ENCODE results near the gene COL4A1. TPM values are rescaled to one million over a fixed set of nuclear protein-coding genes. Genes with fewer than 3 reads are reported as not detected.
"Not testable (repeated sequence)": the region's sequence is repeated elsewhere in the genome, so short reads cannot be mapped to it uniquely, and the experiment has no call there.

Gene COL4A1
- polyA plus RNA-seq, 2 of the 4 experiments (the other 2 are of a cell fraction) = 23.8 to 71.3 TPM

- TF ChIP-seq REST (IDR thresholded peaks at IDR 0.05) = no peak
- no peak for TF ChIP-seq NPAS2 (CRISPR knock-in tag; IDR thresholded peaks at IDR 0.05; ENCODE audit: borderline replicate concordance)
- no peak for TF ChIP-seq FOXS1 (CRISPR knock-in tag; IDR thresholded peaks at IDR 0.05)
These were observed 15.8 kb upstream of the COL4A1 start (continued) for GRCh38 chr13:110322828-110323171.

GRCh38 chr13:110322126-110322827, 15.3 kb upstream of the COL4A1 start:
- H3K27ac ChIP-seq = peak overlapping the region; percentile 82 to 85
- H3K4me1 ChIP-seq = peaks cover 77% of the 10 kb centered on the region
- WGBS (ENCODE audit: missing lambda C conversion rate) = 89% methylated on average over 14 of the region's 16 CpGs
- DNase-seq (ENCODE audit: low read depth in 1 of 2, low spot score in 1 of 2) (no peak), ATAC-seq (no peak), FAIRE-seq (no peak)
- H3K4me3 ChIP-seq = no peak overlapping the region
- peak overlapping the region; percentile 31 for H3K4me2 ChIP-seq
- CTCF ChIA-PET = interaction anchor here (0.6 to 1.7 kb wide), 8 partner anchors 9 to 97 kb away, joined by 3 to 7 read pairs (median 4); no protein-coding TSS in a partner anchor
- POLR2A ChIA-PET = interaction anchor here (1.4 to 2.3 kb wide), 2 partner anchors 15 to 26 kb away, joined by 3 to 15 read pairs; partner anchors contain the start of genes COL4A1 and COL4A2
- no peak for TF ChIP-seq SREBF2 (IDR thresholded peaks at IDR 0.05)
- no peak for TF ChIP-seq HOXB5 (CRISPR knock-in tag; IDR thresholded peaks at IDR 0.05)
- TF ChIP-seq PBX3 (IDR thresholded peaks at IDR 0.05) = no peak
- TF ChIP-seq FOSL2 (IDR thresholded peaks at IDR 0.05) = no peak
- TF ChIP-seq FOSL2 (CRISPR knock-in tag; IDR thresholded peaks at IDR 0.05) = no peak
- no peak for TF ChIP-seq ZC3H11A (IDR thresholded peaks at IDR 0.05)
- no peak for TF ChIP-seq CHD4 (IDR thresholded peaks at IDR 0.05; ENCODE audit: borderline replicate concordance)
- no peak for TF ChIP-seq NFE2L2 (conservative IDR thresholded peaks at IDR 0.05; ENCODE audit: low read length)
- no peak for TF ChIP-seq RARB (CRISPR knock-in tag; IDR thresholded peaks at IDR 0.05)
- no peak for TF ChIP-seq BCL3 (IDR thresholded peaks at IDR 0.05)
- no peak for TF ChIP-seq ZNF302 (CRISPR knock-in tag; IDR thresholded peaks at IDR 0.05)
- no peak for TF ChIP-seq EHMT2 (IDR thresholded peaks at IDR 0.05; ENCODE audit: low read depth)
- no peak for TF ChIP-seq KDM5A (IDR thresholded peaks at IDR 0.05)
- TF ChIP-seq HDAC2 (IDR thresholded peaks at IDR 0.05) = no peak
- no peak for TF ChIP-seq SMC3 (IDR thresholded peaks at IDR 0.05)
- no peak for TF ChIP-seq GATA3 (IDR thresholded peaks at IDR 0.05; ENCODE audit: borderline replicate concordance)
- TF ChIP-seq HOXA7 (CRISPR knock-in tag; IDR thresholded peaks at IDR 0.05) = no peak
- TF ChIP-seq POLR2A (IDR thresholded peaks at IDR 0.05; ENCODE audit: low read length) = no peak
- no peaks in the 10 kb centered on the region for H3K9me3 ChIP-seq

GRCh38 chr13:110321573-110321972, 14.6 kb upstream of the COL4A1 start:
- H3K9me3 ChIP-seq; FAIRE-seq; ATAC-seq; POLR2A ChIA-PET; H3K4me3 ChIP-seq; DNase-seq (ENCODE audit: low read depth in 1 of 2, low spot score in 1 of 2): not testable (repeated sequence)
- Histone ChIP-seq H3K4me1 (peaks cover 70% of the 10 kb centered on the region), H3K4me2 (peak overlapping the region; percentile 16; the same call in 1 of the 3 replicates), H3K27ac (peak overlapping the region; percentile 82 to 85)
- 80% methylated on average over 3 of the region's 3 CpGs for WGBS (ENCODE audit: missing lambda C conversion rate)
- CTCF ChIA-PET = interaction anchor here (0.6 kb wide), 1 partner anchor 31 kb away, joined by 3 read pairs; no protein-coding TSS in a partner anchor

Data from A549 (cell line).